SH-SY5Y (cell line): ENCODE results near the gene BRD4.

Source experiments
- GATA2 ChIP-seq: IDR thresholded peaks from 2 replicates; pipeline ENCODE4 v1.6.1; 2011; ENCODE audit warnings: mild to moderate bottlenecking, low read depth, low read length
- GATA3 ChIP-seq: IDR thresholded peaks from 2 replicates; pipeline ENCODE4 v1.6.1; 2011; ENCODE audit warnings: low read depth, mild to moderate bottlenecking, low read length, moderate library complexity

GRCh38 chr19:15247107-15248014 lies 85.0 kb downstream of the BRD4 start:
- TF ChIP-seq GATA3, result no peak
- no peak for TF ChIP-seq GATA2
